HG03139 (cell line): Measurements from ENCODE around the gene DIPK1C.

Experiments used
- ATAC-seq: cut with Tn5 transposase; IDR thresholded peaks from one replicate; pipeline ENCODE4 v1.9.1; 2021; ENCODE audit not compliant: unreplicated experiment

DIPK1C gene

GRCh38 chr18:74390900-74391299 is 66.2 kb downstream of the DIPK1C start:
- no peak for ATAC-seq

GRCh38 chr18:74389991-74390390 is 67.1 kb downstream of the DIPK1C start:
- no peak for ATAC-seq

GRCh38 chr18:74389171-74389927 is 67.8 kb downstream of the DIPK1C start:
- ATAC-seq: no peak

- ATAC-seq: no peak
These were observed 68.9 kb downstream of the DIPK1C start for GRCh38 chr18:74388227-74388626.

GRCh38 chr18:74387383-74387782 is 69.7 kb downstream of the DIPK1C start:
- no peak for ATAC-seq
